Measurements from ENCODE around the gene CNN2.

DNA sequence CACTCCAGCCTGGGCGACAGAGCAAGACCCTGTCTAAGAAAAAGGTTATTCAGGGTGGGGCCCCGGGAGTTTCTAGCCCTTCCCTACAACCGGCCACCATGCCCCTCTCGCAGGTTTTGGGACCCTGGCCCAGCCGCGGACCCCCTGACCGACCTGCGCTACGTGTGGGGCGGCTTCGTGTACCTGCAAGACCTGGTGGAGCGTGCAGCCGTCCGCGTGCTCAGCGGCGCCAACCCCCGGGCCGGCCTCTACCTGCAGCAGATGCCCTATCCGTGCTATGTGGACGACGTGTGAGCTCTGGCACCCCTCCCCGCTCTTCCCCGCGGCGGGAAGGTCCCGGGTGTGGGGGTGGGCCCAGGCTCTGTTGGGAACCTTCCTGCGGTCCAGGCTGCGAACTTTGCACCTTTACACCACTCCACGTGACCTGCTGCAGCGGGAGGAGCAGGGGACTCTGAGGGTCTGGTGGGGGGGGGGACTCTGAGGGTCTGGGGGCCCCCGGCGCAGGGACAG is 19.8 kb downstream of the CNN2 start:
- TF ChIP-seq EZH2 (IDR thresholded peaks at IDR 0.05) (no peak), POLR2AphosphoS5 (IDR thresholded peaks at IDR 0.05; ENCODE audit: borderline replicate concordance, low read depth, low read length) (no peak)
